HCT116 (cell line): ENCODE data around the gene XG. TPM values are rescaled to one million over a fixed set of nuclear protein-coding genes. Genes with fewer than 3 reads are reported as not detected.

Experiments used
- ATAC-seq: fragments of 200-7000 bp; cut with Tn5 transposase; 2 replicates; pipeline ENCODE4 v1.9.1; 2020; ENCODE audit warnings: mild to moderate bottlenecking, moderate library complexity
- BruUV-seq: library from RNA; stranded (reverse); fragments of 400-500 nt; replicated peaks from 2 replicates; lab custom pipeline; 2021; lab: Mats Ljungman, UMichigan
- CTCF ChIA-PET: fragments of 300-600 bp; sonication (Branson Sonifier 250); formaldehyde crosslinking; loops from one replicate; lab custom pipeline; 2021; ENCODE audit warnings: antibody characterized with exemption; lab: Charles Lee
- POLR2A ChIA-PET: fragments of 300-600, 350-600 bp; sonication (Branson Sonifier 250); formaldehyde crosslinking; loops from one replicate; lab custom pipeline; 2021; ENCODE audit warnings: antibody characterized with exemption; lab: Charles Lee
- RAD21 ChIA-PET, 2 experiments: fragments of 300-600 bp; sonication (Branson Sonifier 250); formaldehyde crosslinking; loops; one replicate each; lab custom pipeline; 2023; ENCODE audit warnings: low total read pairs in 2 of 2; ENCODE audit not compliant: uncharacterized antibody in 2 of 2, unreplicated experiment in 2 of 2, low non-redundant PET in 1 of 2; lab: Charles Lee
- DNase-seq: peaks from one replicate; pipeline ENCODE4 v3.0.0-alpha.2; 2010; ENCODE audit warnings: low read depth, low spot score
- H2AFZ ChIP-seq: fragments of 200-600 bp; shearing (Covaris generic), sonication (generic); 2 replicates; pipeline ENCODE4 v1.6.1; 2017; ENCODE audit warnings: low read depth, mixed run types, mixed read lengths, antibody characterized with exemption, low read length; ENCODE audit not compliant: poor library complexity, severe bottlenecking
- H3K27ac ChIP-seq: 2 replicates; pipeline ENCODE4 v1.5.1; 2012; ENCODE audit warnings: low read depth, low read length
- H3K27me3 ChIP-seq: fragments of 200-600 bp; sonication (generic); 2 replicates; pipeline ENCODE4 v1.6.1; 2016; ENCODE audit warnings: mixed run types, low read length, mixed read lengths; ENCODE audit not compliant: insufficient read depth
- H3K36me3 ChIP-seq, 2 experiments: fragments of 200-500 bp in 1 of 2; fragments of 200-600 bp in 1 of 2; sonication (Bioruptor generic) in 1 of 2; sonication (generic) in 1 of 2; 2 replicates each; pipeline versions ENCODE4 v1.5.1 to v1.6.1; 2014 to 2016; ENCODE audit warnings: low read length in 2 of 2, inconsistent platforms in 1 of 2, mixed read lengths in 1 of 2, mixed run types in 1 of 2; ENCODE audit not compliant: insufficient read depth in 2 of 2, control insufficient read depth in 1 of 2
- H3K4me1 ChIP-seq, 2 experiments: fragments of 200-600 bp in 1 of 2; sonication (generic) in 1 of 2; 2 replicates each; pipeline versions ENCODE4 v1.5.1 to v1.6.1; 2012 to 2017; ENCODE audit warnings: low read length in 2 of 2, inconsistent platforms in 1 of 2, mild to moderate bottlenecking in 1 of 2, mixed read lengths in 1 of 2, mixed run types in 1 of 2, moderate library complexity in 1 of 2; ENCODE audit not compliant: insufficient read depth in 2 of 2, control insufficient read depth in 1 of 2
- H3K4me2 ChIP-seq: fragments of 200-600 bp; sonication (generic); 2 replicates; pipeline ENCODE4 v1.6.1; 2017; ENCODE audit warnings: mixed run types, low read length, mixed read lengths
- H3K4me3 ChIP-seq, 2 experiments: fragments of 200-600 bp in 1 of 2; sonication (generic) in 1 of 2; replicated peaks in 1 of 2; 2 replicates each; pipeline ENCODE4 v1.5.1; 2011 to 2016; ENCODE audit warnings: low read length in 2 of 2, control low read depth in 1 of 2, low read depth in 1 of 2, mild to moderate bottlenecking in 1 of 2, mixed read lengths in 1 of 2, mixed run types in 1 of 2
- H3K79me2 ChIP-seq: fragments of 200-600 bp; sonication (generic); 2 replicates; pipeline ENCODE4 v1.6.1; 2017; ENCODE audit warnings: mild to moderate bottlenecking, mixed run types, low read length, moderate library complexity, mixed read lengths; ENCODE audit not compliant: insufficient read depth
- H3K9ac ChIP-seq: fragments of 200-600 bp; sonication (generic); 2 replicates; pipeline ENCODE4 v1.6.1; 2016; ENCODE audit warnings: low read length, mixed read lengths
- H3K9me2 ChIP-seq: fragments of 200-600 bp; sonication (generic), shearing (Covaris generic); 2 replicates; pipeline ENCODE4 v1.6.1; 2017; ENCODE audit warnings: mixed run types, mild to moderate bottlenecking, moderate library complexity; ENCODE audit not compliant: insufficient read depth
- H3K9me3 ChIP-seq, 2 experiments: fragments of 200-500 bp in 1 of 2; fragments of 200-600 bp in 1 of 2; sonication (Bioruptor generic) in 1 of 2; sonication (generic) in 1 of 2; 2 replicates each; pipeline ENCODE4 v1.6.1; 2014 to 2017; ENCODE audit warnings: low read length in 2 of 2, mixed read lengths in 2 of 2, inconsistent platforms in 1 of 2, low read depth in 1 of 2, mild to moderate bottlenecking in 1 of 2, mixed run types in 1 of 2, moderate library complexity in 1 of 2; ENCODE audit not compliant: control insufficient read depth in 1 of 2, insufficient read depth in 1 of 2
- H4K20me1 ChIP-seq: fragments of 200-600 bp; sonication (generic), shearing (Covaris generic); 2 replicates; pipeline ENCODE4 v1.6.1; 2017; ENCODE audit warnings: mixed run types, mild to moderate bottlenecking, moderate library complexity; ENCODE audit not compliant: insufficient read depth
- ATF3 ChIP-seq: IDR thresholded peaks from 2 replicates; pipeline ENCODE4 v1.6.1; 2012
- CEBPB ChIP-seq: IDR thresholded peaks from 2 replicates; pipeline ENCODE4 v1.6.1; 2012; ENCODE audit warnings: low read depth
- ELF1 ChIP-seq: IDR thresholded peaks from 2 replicates; pipeline ENCODE4 v1.6.1; 2012; ENCODE audit warnings: low read depth, borderline replicate concordance
- EZH2 ChIP-seq: fragments of 200-600 bp; sonication (generic); IDR thresholded peaks from 2 replicates; pipeline ENCODE4 v1.6.1; 2017; ENCODE audit warnings: antibody characterized with exemption, mixed run types
- FOSL1 ChIP-seq: IDR thresholded peaks from 2 replicates; pipeline ENCODE4 v1.6.1; 2012; ENCODE audit warnings: low read depth
- POLR2A ChIP-seq: IDR thresholded peaks from 2 replicates; pipeline ENCODE4 v1.7.0; 2011; ENCODE audit warnings: borderline replicate concordance; ENCODE audit not compliant: insufficient read depth, insufficient read length; ENCODE audit errors: extremely low read depth
- POLR2AphosphoS5 ChIP-seq: IDR thresholded peaks from 2 replicates; pipeline ENCODE4 v1.6.1; 2011; ENCODE audit warnings: mild to moderate bottlenecking, low read depth, low read length, moderate library complexity
- RAD21 ChIP-seq: IDR thresholded peaks from 2 replicates; pipeline ENCODE4 v1.6.1; 2012; ENCODE audit warnings: low read depth, mild to moderate bottlenecking
- SIN3A ChIP-seq: IDR thresholded peaks from 2 replicates; pipeline ENCODE4 v1.6.1; 2012; ENCODE audit warnings: low read depth
- ZBTB33 ChIP-seq: IDR thresholded peaks from 2 replicates; pipeline ENCODE4 v1.6.1; 2011; ENCODE audit warnings: mild to moderate bottlenecking, low read length, moderate library complexity; ENCODE audit not compliant: insufficient replicate concordance; ENCODE audit errors: extremely low read depth
- intact Hi-C: fragments of 100-400 bp; cut with micrococcal nuclease; formaldehyde crosslinking; loops from 2 replicates; pipeline ENCODE4 v1.10.0; 2022
- total RNA-seq: library from RNA; stranded (reverse); gene quantifications from one replicate; pipeline ENCODE4 v1.2.1, GENCODE V29; 2021; ENCODE audit not compliant: unreplicated experiment
- TF ChIP-seq, protein P1 (sequence below): IDR thresholded peaks from 2 replicates; pipeline ENCODE4 v1.6.1; 2012; ENCODE audit warnings: low read depth

The XG gene
- total RNA-seq, 1 experiment from 2014 or later: not detected

DNA sequence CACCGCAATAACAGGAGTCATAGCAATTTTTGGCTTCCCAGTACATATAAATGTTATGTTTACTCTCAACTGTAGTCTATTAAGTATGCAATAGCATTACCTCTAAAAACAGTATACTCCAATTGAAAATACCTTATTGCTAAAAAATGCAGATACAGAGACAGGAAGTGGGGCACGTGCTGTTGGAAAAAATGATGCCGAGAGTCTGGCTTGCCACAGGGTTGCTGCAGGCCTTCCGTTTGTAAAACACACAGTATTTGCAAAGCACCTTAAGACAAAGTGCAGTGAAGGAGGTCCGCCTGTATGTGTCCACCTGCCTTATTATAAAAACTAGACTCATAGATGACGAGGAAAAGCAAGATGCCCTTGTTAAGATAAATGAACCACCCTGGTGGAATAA is 37.3 kb upstream of the XG start:
- TF ChIP-seq CEBPB: no peak
- no peak for TF ChIP-seq SIN3A
- TF ChIP-seq ATF3: no peak
- TF ChIP-seq RAD21: no peak
- no peak for TF ChIP-seq FOSL1
- TF ChIP-seq POLR2A: no peak
- no peak for TF ChIP-seq POLR2AphosphoS5
- no peak for TF ChIP-seq EZH2
- no peak for TF ChIP-seq ELF1
- TF ChIP-seq ZBTB33: no peak
- TF ChIP-seq, protein P1, sequence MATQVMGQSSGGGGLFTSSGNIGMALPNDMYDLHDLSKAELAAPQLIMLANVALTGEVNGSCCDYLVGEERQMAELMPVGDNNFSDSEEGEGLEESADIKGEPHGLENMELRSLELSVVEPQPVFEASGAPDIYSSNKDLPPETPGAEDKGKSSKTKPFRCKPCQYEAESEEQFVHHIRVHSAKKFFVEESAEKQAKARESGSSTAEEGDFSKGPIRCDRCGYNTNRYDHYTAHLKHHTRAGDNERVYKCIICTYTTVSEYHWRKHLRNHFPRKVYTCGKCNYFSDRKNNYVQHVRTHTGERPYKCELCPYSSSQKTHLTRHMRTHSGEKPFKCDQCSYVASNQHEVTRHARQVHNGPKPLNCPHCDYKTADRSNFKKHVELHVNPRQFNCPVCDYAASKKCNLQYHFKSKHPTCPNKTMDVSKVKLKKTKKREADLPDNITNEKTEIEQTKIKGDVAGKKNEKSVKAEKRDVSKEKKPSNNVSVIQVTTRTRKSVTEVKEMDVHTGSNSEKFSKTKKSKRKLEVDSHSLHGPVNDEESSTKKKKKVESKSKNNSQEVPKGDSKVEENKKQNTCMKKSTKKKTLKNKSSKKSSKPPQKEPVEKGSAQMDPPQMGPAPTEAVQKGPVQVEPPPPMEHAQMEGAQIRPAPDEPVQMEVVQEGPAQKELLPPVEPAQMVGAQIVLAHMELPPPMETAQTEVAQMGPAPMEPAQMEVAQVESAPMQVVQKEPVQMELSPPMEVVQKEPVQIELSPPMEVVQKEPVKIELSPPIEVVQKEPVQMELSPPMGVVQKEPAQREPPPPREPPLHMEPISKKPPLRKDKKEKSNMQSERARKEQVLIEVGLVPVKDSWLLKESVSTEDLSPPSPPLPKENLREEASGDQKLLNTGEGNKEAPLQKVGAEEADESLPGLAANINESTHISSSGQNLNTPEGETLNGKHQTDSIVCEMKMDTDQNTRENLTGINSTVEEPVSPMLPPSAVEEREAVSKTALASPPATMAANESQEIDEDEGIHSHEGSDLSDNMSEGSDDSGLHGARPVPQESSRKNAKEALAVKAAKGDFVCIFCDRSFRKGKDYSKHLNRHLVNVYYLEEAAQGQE: no peak
- TF ChIP-seq, all 23 proteins: peak for 0
- ATAC-seq: no peak
- DNase-seq: no peak
- ChIA-PET POLR2A (no interaction called here), RAD21 (no interaction called here), CTCF (no interaction called here)
- Histone ChIP-seq H3K9me3 (no peaks in the 10 kb centered on the region), H3K4me3 (no peak overlapping the region), H3K79me2 (peaks cover 4% of the 10 kb centered on the region; the same call in 1 of the 2 replicates), H3K4me1 (peaks cover 5 to 14% of the 10 kb centered on the region in 2 experiments; a peak in 3 of 4 replicates), H3K27me3 (no peaks in the 10 kb centered on the region), H3K36me3 (no peaks in the 10 kb centered on the region), H4K20me1 (no peaks in the 10 kb centered on the region), H2AFZ (no peak overlapping the region), H3K4me2 (no peak overlapping the region), H3K27ac (no peak overlapping the region), H3K9me2 (no peaks in the 10 kb centered on the region), H3K9ac (no peak overlapping the region)
- BruUV-seq: TSS peak; percentile 26
- intact Hi-C loops: no loop called here
